Measurements from ENCODE around the gene CRYBG3.

The CRYBG3 gene

DNA sequence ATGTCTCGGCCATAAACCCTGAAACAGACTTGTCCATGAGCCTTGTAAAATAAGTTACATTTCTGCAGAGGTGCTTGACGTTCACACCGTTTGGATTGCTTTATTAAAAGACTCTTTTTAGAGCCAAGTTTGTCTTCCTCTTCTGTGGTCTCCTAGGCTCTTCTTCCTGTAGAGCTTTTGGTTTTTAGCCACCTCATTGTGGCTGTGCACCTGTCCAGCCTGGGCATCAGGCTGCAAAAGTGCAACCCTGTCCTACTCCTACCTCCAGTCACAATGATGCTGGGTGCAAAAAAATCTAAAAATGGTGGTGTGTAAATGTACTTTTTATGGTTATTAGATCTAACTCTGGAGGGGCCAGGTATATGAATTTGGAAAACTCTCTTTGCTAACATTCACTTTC lies 153.2 kb downstream of the CRYBG3 start:
- no peak for DNase-seq

DNA sequence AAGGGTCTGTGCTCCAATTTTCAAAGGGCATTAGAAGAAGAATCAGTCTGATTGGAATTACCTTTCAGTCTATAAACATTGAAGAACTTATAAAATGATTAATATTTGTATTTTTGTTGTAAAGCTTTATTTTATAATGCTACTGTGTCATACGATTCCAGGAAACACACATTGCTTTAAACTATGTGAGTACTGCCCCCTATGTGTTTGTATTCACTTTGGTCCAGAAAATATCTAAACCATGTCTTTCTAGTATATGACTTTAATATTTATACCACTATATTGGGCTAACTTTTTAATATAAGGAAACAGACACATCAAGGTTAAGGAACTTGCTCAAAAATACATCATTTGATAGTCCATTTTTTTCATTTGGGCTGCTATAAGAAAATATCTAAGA lies 153.7 kb downstream of the CRYBG3 start:
- no peak for DNase-seq

DNA sequence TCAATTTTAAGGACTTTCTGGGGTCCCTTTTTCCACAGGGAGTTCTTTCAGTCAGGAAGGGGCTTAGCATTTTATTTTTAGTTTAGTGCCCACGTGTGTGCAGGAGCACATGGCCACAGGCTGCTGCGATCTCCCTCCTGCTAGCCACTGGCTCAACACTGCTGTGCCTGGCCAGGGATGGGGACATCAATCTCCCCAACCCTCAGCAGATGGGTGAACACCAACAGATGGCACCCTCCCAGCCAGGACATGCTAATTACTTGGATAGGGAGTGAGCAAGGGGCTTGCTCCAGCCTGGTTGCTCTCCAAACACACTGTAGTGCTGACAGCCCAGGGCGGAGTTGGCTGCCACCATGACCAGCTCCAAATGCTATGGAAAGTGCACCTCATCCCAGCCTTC lies 157.8 kb downstream of the CRYBG3 start:
- DNase-seq, result no peak

DNA sequence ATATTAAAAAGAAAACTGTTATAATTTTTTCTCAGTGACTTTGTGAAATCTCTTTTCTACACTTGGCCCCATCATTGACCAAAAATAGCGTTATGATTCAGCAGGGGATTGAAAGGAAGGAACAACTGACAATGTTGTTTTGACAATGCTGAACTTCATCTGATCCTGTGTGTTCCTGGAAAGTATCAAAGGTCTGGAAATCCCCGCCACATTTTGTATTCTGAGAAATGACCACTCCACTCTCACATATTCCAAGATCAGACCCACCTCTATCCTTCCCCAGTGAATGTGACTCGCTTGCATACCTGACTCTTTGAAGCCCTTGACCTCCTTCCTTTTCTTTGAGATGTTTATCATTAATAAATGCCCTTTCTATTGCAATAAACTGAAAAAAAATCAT lies 160.1 kb downstream of the CRYBG3 start:
- no peak for DNase-seq

DNA sequence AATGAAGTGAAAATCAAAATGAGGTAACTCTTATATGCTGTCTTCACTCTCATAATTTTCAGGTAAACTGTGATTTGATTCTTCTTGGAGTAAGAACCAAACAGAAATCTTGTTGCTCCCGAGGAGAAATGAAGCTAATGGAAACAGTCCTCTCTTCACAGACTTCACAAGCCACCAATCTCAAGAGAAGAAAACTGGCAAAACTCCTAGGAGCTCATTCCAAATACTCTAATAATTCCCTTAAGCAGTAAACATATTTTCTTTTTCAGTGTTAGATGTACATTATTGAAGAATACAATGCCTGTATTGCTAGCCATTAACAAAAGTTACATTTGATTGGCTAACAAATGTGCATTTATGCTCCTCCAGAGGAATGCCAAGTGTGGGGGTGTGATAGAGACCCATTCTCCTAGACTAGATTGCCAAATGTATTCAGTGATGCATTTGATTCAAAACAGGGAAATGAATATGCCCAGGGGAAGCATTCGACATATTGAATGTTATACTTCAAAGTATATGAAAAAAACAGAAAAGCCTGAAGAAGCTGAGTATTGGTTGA lies 162.2 kb downstream of the CRYBG3 start:
- no peak for DNase-seq

DNA sequence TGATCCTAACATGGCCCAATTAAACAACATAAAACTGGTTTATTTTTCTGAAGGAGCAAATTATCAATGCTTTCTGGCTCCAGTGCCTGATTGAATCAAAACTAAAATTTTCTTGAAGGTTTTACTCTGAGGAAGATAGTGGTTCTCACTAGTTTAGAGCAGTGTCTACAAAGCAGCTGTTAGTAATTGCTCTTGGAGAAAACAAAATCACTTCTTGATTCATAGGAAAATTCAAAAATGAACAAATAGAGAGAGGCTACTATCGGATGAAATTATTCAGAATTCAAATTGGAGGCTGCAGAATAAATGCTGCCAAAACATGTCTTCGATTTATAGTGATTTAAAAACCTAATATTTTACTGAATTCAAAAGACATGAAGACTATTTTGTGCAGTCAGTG lies 165.5 kb downstream of the CRYBG3 start:
- DNase-seq, result no peak

DNA sequence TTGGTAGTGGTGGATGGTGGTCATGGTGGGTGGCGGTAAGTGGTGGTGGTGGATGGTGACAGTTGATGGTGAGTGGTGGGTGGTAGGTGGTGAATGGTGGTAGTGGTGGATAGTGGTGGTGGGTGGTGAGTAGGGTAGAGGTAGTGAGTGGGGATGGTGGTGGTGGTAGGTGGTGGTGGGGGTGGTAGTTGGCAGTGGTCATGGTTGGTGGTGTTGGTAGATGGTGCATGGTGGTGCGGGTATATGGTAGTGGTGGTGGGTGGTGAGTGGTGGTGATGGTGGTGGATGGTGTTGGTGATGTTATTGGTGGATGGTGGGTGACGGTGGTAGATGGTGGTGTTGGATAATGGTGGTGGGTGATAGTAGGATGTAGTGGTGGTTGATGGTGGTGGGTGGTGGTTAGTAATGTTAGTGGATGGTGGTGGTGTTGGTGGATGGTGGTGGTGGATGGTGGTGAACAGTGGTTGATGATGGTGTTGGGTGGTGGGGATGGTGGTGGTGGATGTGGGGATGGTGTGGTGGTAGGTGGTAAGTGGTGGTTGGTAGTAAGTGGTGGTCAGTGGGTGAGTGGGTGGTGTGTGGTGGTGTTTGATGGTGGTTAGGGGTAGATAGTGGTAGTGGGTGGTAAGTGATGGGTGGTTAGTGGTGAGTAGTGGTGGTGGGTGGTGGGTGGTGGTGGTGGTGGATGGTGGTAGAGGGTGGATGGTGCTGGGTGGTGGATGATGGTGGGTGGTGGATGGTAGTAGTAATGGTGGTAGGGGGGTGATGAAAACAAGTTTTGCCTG lies 167.2 kb downstream of the CRYBG3 start:
- DNase-seq, result no peak

DNA sequence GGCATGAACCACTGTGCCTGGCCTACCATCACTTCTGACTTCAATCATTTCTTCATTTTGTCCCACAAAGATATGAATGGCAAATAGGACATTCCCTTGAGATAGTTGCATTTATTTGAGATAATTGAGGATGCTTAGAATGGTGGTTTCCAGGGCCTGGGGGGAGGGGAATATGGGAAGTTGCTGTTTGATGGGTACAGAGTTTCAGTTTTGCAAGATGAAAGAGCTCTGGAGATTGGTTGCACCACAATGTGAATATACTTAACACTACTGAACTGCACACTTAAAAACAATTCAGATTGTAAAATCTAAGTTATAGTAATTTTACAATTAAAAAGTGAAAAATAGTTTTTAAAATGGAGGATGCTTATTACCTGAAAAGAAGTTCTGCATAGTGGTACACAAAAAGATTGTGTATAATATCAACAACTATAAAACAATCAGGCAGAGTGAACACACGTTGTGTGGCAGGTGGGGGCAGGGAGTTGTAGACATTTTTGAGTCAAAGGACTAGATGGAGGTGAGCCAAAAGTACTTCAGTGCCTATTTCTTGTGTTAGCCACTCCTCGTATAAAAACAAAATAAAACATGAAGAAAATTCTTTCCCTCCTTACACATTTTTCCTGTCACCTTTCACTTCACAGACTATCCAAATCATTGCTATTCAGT lies 168.9 kb downstream of the CRYBG3 start:
- DNase-seq, result no peak

DNA sequence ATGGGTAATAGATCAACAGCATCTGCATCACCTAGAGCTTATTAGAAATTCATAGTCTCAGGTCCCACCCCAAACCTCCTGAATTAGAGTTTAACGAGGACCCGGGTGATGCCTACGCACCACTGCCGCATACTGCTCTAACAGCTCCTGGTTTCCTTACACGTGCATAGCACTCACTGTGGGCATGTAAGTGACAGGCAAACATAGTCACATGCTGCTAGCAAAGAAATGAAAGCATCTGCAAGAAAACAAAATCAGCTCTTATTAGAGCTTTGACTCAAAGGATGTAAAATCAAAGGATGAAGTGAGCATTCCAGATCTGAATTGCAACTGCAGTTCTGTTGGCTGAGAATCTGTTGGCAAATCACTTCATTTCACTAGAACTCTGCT lies 169.5 kb downstream of the CRYBG3 start:
- no peak for DNase-seq

DNA sequence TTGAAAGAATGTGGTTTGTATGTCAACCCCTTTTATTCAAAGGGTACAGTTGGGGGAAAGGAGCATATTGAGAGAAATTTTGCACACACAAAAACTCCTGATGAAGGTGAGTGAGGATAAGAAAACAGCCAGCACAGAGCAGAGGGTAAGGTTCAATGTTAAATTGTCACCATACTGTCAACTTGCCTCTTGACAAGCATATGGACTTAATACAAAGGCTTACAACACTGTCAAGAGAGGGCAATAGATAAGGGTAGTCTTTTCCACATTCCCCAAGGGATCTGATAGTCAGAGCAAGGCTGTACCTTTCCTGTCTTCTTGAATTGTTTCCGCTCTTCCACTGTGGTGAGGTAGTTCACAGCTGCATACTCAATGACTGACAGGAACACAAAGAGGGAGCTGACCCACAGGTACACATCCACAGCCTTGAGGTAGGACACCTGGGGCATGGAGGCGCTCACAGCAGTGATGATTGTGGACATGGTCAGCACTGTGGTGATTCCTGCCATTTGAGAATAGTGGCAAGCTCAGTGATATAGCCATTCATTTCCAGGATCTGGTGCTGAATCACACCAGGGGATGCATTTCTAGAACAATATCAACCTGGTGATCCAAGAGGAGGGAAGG lies 170.8 kb downstream of the CRYBG3 start:
- no peak for DNase-seq

DNA sequence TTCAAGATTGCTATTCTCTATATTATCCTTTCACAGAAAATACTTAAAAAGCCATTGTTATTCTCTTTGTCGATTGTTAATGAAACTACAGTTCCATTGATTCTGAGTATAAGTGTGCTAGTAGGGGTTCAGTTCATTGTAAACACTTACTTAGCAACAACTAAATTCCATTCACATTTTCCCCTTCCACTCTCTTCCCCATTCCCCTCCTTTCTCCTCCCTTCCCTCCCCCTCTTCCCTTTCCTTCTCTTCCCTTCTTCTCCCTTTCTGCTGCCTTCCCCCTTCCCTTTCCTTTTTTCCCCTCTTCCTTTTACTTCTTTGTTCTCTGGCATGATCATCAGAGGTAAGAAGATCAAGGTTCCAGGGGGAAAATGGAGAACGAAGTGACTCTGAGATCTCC lies 171.7 kb downstream of the CRYBG3 start:
- no peak for DNase-seq

DNA sequence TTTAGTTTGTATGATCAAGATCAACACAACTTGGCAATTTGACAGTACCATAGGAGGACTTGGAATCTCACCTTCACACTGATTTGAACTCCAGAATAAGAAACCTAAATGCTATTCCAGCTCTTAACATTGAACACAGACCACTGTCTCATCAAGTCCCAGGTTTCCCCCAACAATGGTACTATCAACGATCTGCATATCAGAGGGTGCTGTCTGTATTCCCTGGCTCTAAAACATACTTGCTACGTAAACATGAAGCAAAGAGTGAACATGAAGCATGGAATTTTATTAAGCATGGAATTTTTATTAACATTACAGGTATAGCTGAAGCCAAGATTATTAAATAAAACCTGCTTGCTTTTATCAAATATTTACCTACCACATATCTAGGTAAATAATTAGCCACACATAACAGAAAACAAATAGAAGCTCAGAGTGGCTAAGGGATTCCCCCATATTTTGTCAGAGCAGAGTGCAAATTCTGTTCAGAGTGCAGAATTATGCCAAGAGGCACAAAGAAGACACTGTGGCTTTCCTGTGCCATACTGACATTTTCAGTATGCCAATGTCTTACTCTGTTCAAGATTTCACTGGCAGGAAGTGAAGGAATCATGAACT lies 172.6 kb downstream of the CRYBG3 start:
- no peak for DNase-seq
